ENCODE results near the gene PRKN. TPM values are rescaled to one million over a fixed set of nuclear protein-coding genes. Genes with fewer than 3 reads are reported as not detected.

The PRKN gene
- total RNA-seq, 4 donors from 2014 or later = 6.3 to 11.9 (median 9.5) TPM

- no peak for DNase-seq (ENCODE audit: low spot score in 2 of 2)
- WGBS, 2 donors = 97 to 100% methylated on average over 4 of the region's 4 CpGs
- intact Hi-C loops (cut with DNase I; ENCODE audit: low total_unique reads) = no loop called here
- TF ChIP-seq CTCF (IDR thresholded peaks at IDR 0.05) (no peak), POLR2A (IDR thresholded peaks at IDR 0.05) (no peak)
- no peak overlapping the region for H3K4me3 ChIP-seq (ENCODE audit: low read depth, poor library complexity, severe bottlenecking)
Measured at GRCh38 chr6:161411265-161411944, 1316.2 kb downstream of the PRKN start.

GRCh38 chr6:161410736-161411135, 1316.8 kb downstream of the PRKN start:
- 83 to 92% methylated on average over 6 of the region's 6 CpGs for WGBS, 2 donors
- DNase-seq (ENCODE audit: low spot score in 2 of 2) = no peak
- H3K4me3 ChIP-seq (ENCODE audit: low read depth, poor library complexity, severe bottlenecking) = no peak overlapping the region
- TF ChIP-seq POLR2A (IDR thresholded peaks at IDR 0.05) (no peak), CTCF (IDR thresholded peaks at IDR 0.05) (no peak)
- intact Hi-C loops (cut with DNase I; ENCODE audit: low total_unique reads) = no loop called here

- H3K4me3 ChIP-seq (ENCODE audit: low read depth, poor library complexity, severe bottlenecking) = no peak overlapping the region
- intact Hi-C loops (cut with DNase I; ENCODE audit: low total_unique reads) = no loop called here
- no peak for DNase-seq (ENCODE audit: low spot score in 2 of 2)
- TF ChIP-seq CTCF (IDR thresholded peaks at IDR 0.05) = no peak
- no peak for TF ChIP-seq POLR2A (IDR thresholded peaks at IDR 0.05)
- WGBS, 2 donors = 95 to 99% methylated on average over 6 of the region's 6 CpGs
Measured at GRCh38 chr6:161410076-161410475, 1317.5 kb downstream of the PRKN start.

- intact Hi-C loops (cut with DNase I; ENCODE audit: low total_unique reads) = no loop called here
- 88% methylated on average over 7 of the region's 7 CpGs for WGBS, 2 donors
- TF ChIP-seq POLR2A (IDR thresholded peaks at IDR 0.05) (no peak), CTCF (IDR thresholded peaks at IDR 0.05) (no peak)
- no peak for DNase-seq (ENCODE audit: low spot score in 2 of 2)
- H3K4me3 ChIP-seq (ENCODE audit: low read depth, poor library complexity, severe bottlenecking) = no peak overlapping the region
Measured at GRCh38 chr6:161409353-161409752, 1318.2 kb downstream of the PRKN start.

- H3K4me3 ChIP-seq (ENCODE audit: low read depth, poor library complexity, severe bottlenecking) = no peak overlapping the region
- peak in 1 of 2 donors; percentile 26 for DNase-seq (ENCODE audit: low spot score in 2 of 2)
- intact Hi-C loops (cut with DNase I; ENCODE audit: low total_unique reads) = no loop called here
- TF ChIP-seq CTCF (IDR thresholded peaks at IDR 0.05) (no peak), POLR2A (IDR thresholded peaks at IDR 0.05) (no peak)
- 89 to 90% methylated on average over 8 of the region's 8 CpGs for WGBS, 2 donors
Measured at GRCh38 chr6:161408041-161408440, 1319.5 kb downstream of the PRKN start.

- no peak overlapping the region for H3K4me3 ChIP-seq (ENCODE audit: low read depth, poor library complexity, severe bottlenecking)
- no peak for DNase-seq (ENCODE audit: low spot score in 2 of 2)
- 61 to 66% methylated on average over 4 of the region's 4 CpGs for WGBS, 2 donors
- intact Hi-C loops (cut with DNase I; ENCODE audit: low total_unique reads) = no loop called here
- no peak for TF ChIP-seq POLR2A (IDR thresholded peaks at IDR 0.05)
- no peak for TF ChIP-seq CTCF (IDR thresholded peaks at IDR 0.05)
Measured at GRCh38 chr6:161407581-161407980, 1320.0 kb downstream of the PRKN start.
